Cardiac fibroblast (primary cell): ENCODE data around the gene CXCR4.

ENCODE experiments used
- DNase-seq, 2 donors: peaks; one replicate each; pipeline versions ENCODE4 v3.0.0 to v3.0.0-alpha.2; 2010; ENCODE audit warnings: low read depth in 2 of 2
- H3K4me3 ChIP-seq, 2 donors: replicated peaks in 1 of 2; 1 replicate in 1 of 2; 2 replicates in 1 of 2; pipeline ENCODE4 v1.5.1; 2011; ENCODE audit warnings: low read depth in 2 of 2, low read length in 2 of 2, mild to moderate bottlenecking in 2 of 2, moderate library complexity in 1 of 2
- TF ChIP-seq, protein P1 (sequence below): IDR thresholded peaks from one replicate; pipeline ENCODE4 v1.5.1; 2011; ENCODE audit warnings: low read depth, mild to moderate bottlenecking, low read length, inconsistent platforms

Gene CXCR4

DNA sequence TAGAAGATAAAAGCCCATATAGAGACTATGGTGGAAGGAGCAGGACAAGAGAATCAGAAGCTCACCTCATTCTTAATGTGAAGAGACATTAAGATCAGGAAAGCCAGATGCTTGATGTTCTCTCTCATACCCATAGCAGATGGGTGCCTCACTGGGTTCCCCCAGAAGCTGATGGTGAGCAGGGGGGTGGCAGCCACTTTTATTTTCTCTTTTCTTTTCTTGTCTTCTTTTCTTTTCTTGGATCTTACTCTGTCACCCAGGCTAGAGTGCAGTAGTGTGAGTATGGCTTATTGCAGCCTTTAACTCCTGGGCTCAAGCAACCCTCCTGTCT is 14.8 kb upstream of the CXCR4 start:
- H3K4me3 ChIP-seq = no peak overlapping the region
- DNase-seq = no peak
- TF ChIP-seq, protein P1, sequence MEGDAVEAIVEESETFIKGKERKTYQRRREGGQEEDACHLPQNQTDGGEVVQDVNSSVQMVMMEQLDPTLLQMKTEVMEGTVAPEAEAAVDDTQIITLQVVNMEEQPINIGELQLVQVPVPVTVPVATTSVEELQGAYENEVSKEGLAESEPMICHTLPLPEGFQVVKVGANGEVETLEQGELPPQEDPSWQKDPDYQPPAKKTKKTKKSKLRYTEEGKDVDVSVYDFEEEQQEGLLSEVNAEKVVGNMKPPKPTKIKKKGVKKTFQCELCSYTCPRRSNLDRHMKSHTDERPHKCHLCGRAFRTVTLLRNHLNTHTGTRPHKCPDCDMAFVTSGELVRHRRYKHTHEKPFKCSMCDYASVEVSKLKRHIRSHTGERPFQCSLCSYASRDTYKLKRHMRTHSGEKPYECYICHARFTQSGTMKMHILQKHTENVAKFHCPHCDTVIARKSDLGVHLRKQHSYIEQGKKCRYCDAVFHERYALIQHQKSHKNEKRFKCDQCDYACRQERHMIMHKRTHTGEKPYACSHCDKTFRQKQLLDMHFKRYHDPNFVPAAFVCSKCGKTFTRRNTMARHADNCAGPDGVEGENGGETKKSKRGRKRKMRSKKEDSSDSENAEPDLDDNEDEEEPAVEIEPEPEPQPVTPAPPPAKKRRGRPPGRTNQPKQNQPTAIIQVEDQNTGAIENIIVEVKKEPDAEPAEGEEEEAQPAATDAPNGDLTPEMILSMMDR = no peak

DNA sequence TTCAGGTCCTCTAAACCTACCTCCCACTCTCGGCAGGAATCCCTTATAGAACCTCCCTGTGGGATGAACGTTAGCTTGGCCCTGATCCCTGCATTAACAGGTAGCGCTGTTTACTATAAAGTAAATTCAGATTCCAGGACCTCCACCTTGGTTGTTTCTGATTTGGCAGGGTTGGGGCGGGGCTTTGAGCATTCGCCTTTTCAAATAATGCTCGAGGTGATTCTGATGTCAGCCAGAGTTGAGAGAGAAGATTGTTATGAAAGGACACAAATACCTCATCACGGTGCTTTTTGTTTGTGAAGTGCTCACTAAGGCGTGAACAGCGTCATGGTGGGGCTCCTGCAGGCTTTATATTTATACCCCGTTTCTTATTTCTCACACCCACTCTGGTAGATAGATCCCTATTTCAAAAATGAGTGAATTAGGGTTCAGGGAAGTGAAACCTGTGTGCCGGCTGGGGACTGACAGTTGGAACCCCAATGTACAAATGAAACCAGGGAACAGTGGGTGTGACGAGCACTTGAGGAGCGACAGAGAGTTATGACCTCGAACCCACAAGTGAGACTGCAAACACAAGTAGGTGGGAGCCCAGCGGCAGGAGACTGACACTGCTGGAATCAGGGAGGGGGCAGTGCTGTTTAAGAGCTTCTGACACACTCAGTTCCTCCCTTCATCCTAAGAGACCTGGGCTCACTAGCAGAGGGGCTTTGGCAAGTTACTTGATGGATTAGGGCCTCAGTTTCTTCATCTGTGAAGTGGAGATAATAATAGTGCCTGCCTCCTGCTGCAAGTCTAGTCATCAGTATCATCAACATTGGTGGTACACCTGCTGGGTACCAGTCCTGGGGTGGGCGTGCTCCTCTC is 14.2 kb upstream of the CXCR4 start:
- DNase-seq = no peak
- TF ChIP-seq, protein P1 = no peak
- H3K4me3 ChIP-seq = no peak overlapping the region

DNA sequence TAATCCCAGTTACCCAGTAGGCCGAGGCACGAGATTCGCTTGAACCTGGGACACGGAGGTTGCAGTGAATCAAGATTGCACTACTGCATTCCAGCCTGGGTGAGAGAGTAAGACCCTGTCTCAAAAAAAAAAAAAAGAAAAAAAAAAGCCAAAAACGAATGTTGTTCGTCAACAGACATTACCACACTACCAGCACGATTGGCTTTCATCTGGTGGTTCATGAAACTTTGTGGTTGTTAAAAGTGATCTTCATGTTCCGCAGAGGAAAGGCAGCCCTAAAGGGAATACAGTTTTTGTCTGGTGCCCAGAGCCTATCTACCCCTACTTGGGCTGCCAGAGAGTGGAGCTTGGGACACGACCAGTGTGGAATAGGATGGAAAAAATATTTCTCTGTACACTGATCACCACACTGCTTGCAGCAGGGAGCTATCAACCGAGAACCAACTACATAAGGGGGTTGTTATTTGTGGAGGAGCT is 13.6 kb upstream of the CXCR4 start:
- TF ChIP-seq, protein P1 = no peak
- no peak overlapping the region for H3K4me3 ChIP-seq
- no peak for DNase-seq

DNA sequence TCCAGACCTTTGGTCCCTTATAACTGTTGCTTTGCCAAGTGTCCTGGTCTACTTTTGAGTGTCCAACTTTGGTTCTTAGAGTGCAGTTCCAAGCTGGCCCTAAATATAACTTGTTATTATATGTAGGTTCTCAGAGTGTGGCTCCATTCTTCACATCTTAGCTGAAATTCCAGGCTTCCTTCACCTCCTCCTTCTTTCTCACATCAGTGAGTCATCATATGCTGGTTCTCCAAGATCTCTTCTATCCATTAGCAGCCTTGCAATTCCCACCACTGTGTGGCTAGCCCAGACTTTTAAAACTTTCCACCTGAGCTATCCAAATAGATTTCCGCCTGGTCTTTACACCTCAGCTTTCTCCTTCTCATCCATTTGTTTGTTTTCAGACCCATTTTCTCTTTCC is 12.6 kb upstream of the CXCR4 start:
- TF ChIP-seq, protein P1 = no peak
- no peak overlapping the region for H3K4me3 ChIP-seq
- no peak for DNase-seq

DNA sequence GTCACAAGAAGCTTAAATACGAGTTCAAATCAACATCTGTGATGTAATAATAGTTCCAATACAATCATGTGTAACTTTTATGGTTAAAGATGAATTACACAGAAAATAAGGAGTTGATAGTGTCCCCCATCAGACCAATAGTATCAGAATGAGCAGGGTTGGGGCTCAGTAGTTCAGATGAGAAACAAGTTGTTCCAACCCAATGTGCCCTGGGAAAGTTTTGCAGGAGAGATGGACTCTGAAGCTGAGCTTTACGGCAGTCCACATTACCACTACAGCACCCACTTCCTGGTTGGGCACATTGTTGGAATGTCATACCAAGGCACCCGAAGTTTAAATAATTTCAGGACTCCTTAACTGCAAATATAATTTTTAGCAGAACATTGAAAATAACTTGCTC is 12.1 kb upstream of the CXCR4 start:
- DNase-seq = no peak
- TF ChIP-seq, protein P1 = no peak
- H3K4me3 ChIP-seq = no peak overlapping the region

DNA sequence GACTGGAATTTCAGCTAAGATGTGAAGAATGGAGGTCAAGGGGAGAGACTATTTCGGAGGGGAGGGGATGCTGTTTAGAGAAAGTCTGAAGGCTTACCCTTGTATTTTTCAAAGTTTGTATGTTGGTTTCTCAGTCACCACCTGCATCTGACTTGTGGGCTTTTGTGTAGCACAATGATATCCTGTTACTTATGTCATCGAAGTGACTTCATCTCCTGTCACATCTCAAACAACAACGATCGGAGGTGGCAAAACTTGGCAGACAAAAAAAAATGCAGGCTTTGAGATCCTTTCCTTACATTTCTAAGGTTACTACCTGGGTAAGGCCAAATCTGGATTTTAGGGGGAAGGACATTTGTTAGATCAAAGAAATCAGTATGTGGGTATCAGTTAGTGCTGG is 11.7 kb upstream of the CXCR4 start:
- TF ChIP-seq, protein P1 = no peak
- DNase-seq = no peak
- H3K4me3 ChIP-seq = no peak overlapping the region

DNA sequence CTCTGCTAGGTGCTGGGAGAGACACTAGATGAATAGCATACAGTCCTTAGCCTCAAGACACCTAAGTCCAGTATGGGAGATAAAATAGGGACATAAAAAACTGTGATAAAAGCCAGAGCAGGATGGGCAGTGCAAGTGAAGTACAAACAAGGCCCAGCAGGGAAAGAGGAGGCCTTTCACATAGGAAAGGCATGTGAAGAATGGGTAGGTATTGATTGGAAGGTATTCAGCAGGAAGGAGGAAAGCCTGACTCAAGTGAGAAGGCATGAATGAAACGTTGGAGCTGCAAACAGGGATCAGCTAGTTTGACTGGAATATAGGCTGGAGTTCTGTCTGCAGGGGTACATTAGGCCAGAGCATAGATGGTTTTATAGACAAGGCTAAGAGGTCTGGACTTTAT is 11.0 kb upstream of the CXCR4 start:
- DNase-seq = no peak
- no peak overlapping the region for H3K4me3 ChIP-seq
- TF ChIP-seq, protein P1 = no peak
